ENCODE results near the gene TMEM9. TPM values are rescaled to one million over a fixed set of nuclear protein-coding genes. Genes with fewer than 3 reads are reported as not detected.

The TMEM9 gene
- total and polyA plus RNA-seq, 9 of the 15 experiments (the other 6 are each of a cell fraction or from before 2014, with no cell fraction given): 30.4 to 107 (median 67.6) TPM

DNA sequence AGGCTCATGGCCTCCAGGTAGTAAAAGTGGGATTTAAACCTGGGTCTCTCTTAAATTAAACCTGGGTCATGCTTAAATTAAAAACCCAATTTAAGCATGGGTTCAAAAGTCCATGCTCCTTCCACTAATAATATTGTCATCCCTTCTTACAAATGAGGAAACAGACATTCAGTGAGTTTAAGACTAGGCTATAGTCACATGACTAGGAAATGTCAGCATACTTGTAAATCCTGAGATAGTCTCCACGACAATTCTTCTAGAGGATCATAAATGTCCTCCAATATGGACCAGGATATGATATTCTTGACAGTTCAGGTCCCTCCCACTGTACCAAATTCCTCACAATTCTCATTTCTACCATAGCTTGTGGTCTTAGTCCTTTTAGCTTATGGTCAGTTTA, 25.9 kb upstream of the TMEM9 start:
- Histone ChIP-seq H3K79me2 (ENCODE audit: control insufficient read depth, insufficient read depth, low read length) (no peaks in the 10 kb centered on the region), H3K9me3 (replicated peaks; ENCODE audit: control insufficient read depth, insufficient read depth, low read depth, low read length) (no peaks in the 10 kb centered on the region), H3K4me3 (no peak overlapping the region), H3K9me1 (ENCODE audit: control insufficient read depth, insufficient read depth, low read length) (peaks cover 3% of the 10 kb centered on the region), H3K27me3 (ENCODE audit: control insufficient read depth in 2 of 2, insufficient read depth in 2 of 2, low read length in 2 of 2) (peaks cover 38 to 56% of the 10 kb centered on the region in 2 experiments), H2AFZ (ENCODE audit: low read depth, low read length) (no peak overlapping the region), H3K4me2 (ENCODE audit: insufficient read depth, low read length) (no peak overlapping the region), H4K20me1 (replicated peaks; ENCODE audit: control insufficient read depth, insufficient read depth, low read length) (no peaks in the 10 kb centered on the region), H3K9ac (ENCODE audit: insufficient read depth in 1 of 2, low read depth in 2 of 2, low read length in 2 of 2) (no peak overlapping the region), H3K4me1 (replicated peaks in 1 of 2; ENCODE audit: control insufficient read depth in 2 of 2, insufficient read depth in 2 of 2, low read length in 2 of 2) (peaks cover 0 to 3% of the 10 kb centered on the region in 2 experiments; a peak in 1 of 5 replicates), H3K36me3 (ENCODE audit: control insufficient read depth, insufficient read depth, low read length) (no peaks in the 10 kb centered on the region), H3K27ac (ENCODE audit: extremely low read depth, low read depth, low read length) (no peak overlapping the region)
- no peak for ATAC-seq
- 0% methylated on average over 1 of the region's 1 CpG for WGBS (ENCODE audit: insufficient coverage, low coverage, missing lambda C conversion rate)
- no TSS peak for BruUV-seq (replicated peaks)
- in situ Hi-C loops (cut with MboI): no loop called here
- CTCF ChIA-PET (ENCODE audit: low intra/inter-chr PET ratio): no interaction called here
- POLR2A ChIA-PET: no interaction called here
- intact Hi-C loops (cut with micrococcal nuclease): loop anchor here (10.0 kb wide), 1 partner anchor 95 kb away; no protein-coding TSS in a partner anchor
- DNase-seq (ENCODE audit: extremely low read depth in 1 of 4, low spot score in 3 of 4): no peak
- FAIRE-seq: no peak
- TF ChIP-seq HCFC1 (IDR thresholded peaks at IDR 0.05; ENCODE audit: low read depth, low read length): no peak
- no peak for TF ChIP-seq MCM7 (IDR thresholded peaks at IDR 0.05)
- no peak for TF ChIP-seq MED1 (CRISPR knock-in tag; IDR thresholded peaks at IDR 0.05; ENCODE audit: borderline replicate concordance)
- TF ChIP-seq, protein P1, sequence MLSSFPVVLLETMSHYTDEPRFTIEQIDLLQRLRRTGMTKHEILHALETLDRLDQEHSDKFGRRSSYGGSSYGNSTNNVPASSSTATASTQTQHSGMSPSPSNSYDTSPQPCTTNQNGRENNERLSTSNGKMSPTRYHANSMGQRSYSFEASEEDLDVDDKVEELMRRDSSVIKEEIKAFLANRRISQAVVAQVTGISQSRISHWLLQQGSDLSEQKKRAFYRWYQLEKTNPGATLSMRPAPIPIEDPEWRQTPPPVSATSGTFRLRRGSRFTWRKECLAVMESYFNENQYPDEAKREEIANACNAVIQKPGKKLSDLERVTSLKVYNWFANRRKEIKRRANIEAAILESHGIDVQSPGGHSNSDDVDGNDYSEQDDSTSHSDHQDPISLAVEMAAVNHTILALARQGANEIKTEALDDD (IDR thresholded peaks at IDR 0.05): no peak
- no peak for TF ChIP-seq NCOA6 (IDR thresholded peaks at IDR 0.05)
- TF ChIP-seq MIER1 (IDR thresholded peaks at IDR 0.05; ENCODE audit: low read depth): no peak
- TF ChIP-seq CC2D1A (IDR thresholded peaks at IDR 0.05): no peak
- TF ChIP-seq, protein P2, sequence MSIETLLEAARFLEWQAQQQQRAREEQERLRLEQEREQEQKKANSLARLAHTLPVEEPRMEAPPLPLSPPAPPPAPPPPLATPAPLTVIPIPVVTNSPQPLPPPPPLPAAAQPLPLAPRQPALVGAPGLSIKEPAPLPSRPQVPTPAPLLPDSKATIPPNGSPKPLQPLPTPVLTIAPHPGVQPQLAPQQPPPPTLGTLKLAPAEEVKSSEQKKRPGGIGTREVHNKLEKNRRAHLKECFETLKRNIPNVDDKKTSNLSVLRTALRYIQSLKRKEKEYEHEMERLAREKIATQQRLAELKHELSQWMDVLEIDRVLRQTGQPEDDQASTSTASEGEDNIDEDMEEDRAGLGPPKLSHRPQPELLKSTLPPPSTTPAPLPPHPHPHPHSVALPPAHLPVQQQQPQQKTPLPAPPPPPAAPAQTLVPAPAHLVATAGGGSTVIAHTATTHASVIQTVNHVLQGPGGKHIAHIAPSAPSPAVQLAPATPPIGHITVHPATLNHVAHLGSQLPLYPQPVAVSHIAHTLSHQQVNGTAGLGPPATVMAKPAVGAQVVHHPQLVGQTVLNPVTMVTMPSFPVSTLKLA (conservative IDR thresholded peaks at IDR 0.05): no peak
- TF ChIP-seq, protein P3, sequence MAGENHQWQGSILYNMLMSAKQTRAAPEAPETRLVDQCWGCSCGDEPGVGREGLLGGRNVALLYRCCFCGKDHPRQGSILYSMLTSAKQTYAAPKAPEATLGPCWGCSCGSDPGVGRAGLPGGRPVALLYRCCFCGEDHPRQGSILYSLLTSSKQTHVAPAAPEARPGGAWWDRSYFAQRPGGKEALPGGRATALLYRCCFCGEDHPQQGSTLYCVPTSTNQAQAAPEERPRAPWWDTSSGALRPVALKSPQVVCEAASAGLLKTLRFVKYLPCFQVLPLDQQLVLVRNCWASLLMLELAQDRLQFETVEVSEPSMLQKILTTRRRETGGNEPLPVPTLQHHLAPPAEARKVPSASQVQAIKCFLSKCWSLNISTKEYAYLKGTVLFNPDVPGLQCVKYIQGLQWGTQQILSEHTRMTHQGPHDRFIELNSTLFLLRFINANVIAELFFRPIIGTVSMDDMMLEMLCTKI (IDR thresholded peaks at IDR 0.05; ENCODE audit: partially characterized antibody): no peak
- TF ChIP-seq ASH1L (IDR thresholded peaks at IDR 0.05; ENCODE audit: borderline replicate concordance, low read depth, partially characterized antibody): no peak
- no peak for TF ChIP-seq ZNF224 (CRISPR knock-in tag; IDR thresholded peaks at IDR 0.05)
- no peak for TF ChIP-seq PPARD (CRISPR knock-in tag; IDR thresholded peaks at IDR 0.05)
- TF ChIP-seq TEAD2 (tag; IDR thresholded peaks at IDR 0.05): no peak
- TF ChIP-seq, protein P4, sequence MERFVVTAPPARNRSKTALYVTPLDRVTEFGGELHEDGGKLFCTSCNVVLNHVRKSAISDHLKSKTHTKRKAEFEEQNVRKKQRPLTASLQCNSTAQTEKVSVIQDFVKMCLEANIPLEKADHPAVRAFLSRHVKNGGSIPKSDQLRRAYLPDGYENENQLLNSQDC (CRISPR knock-in tag; IDR thresholded peaks at IDR 0.05): no peak
- TF ChIP-seq, protein P5, sequence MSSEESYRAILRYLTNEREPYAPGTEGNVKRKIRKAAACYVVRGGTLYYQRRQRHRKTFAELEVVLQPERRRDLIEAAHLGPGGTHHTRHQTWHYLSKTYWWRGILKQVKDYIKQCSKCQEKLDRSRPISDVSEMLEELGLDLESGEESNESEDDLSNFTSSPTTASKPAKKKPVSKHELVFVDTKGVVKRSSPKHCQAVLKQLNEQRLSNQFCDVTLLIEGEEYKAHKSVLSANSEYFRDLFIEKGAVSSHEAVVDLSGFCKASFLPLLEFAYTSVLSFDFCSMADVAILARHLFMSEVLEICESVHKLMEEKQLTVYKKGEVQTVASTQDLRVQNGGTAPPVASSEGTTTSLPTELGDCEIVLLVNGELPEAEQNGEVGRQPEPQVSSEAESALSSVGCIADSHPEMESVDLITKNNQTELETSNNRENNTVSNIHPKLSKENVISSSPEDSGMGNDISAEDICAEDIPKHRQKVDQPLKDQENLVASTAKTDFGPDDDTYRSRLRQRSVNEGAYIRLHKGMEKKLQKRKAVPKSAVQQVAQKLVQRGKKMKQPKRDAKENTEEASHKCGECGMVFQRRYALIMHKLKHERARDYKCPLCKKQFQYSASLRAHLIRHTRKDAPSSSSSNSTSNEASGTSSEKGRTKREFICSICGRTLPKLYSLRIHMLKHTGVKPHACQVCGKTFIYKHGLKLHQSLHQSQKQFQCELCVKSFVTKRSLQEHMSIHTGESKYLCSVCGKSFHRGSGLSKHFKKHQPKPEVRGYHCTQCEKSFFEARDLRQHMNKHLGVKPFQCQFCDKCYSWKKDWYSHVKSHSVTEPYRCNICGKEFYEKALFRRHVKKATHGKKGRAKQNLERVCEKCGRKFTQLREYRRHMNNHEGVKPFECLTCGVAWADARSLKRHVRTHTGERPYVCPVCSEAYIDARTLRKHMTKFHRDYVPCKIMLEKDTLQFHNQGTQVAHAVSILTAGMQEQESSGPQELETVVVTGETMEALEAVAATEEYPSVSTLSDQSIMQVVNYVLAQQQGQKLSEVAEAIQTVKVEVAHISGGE (CRISPR knock-in tag; IDR thresholded peaks at IDR 0.05): no peak

Data from K562 (cell line).